ENCODE results near the gene MGST2. TPM values are rescaled to one million over a fixed set of nuclear protein-coding genes. Genes with fewer than 3 reads are reported as not detected.

The MGST2 gene
- total RNA-seq, 3 donors from 2014 or later (not counting 1 experiment from before 2014, with no cell fraction given), result 7.8 to 17.0 (median 10.9) TPM

DNA sequence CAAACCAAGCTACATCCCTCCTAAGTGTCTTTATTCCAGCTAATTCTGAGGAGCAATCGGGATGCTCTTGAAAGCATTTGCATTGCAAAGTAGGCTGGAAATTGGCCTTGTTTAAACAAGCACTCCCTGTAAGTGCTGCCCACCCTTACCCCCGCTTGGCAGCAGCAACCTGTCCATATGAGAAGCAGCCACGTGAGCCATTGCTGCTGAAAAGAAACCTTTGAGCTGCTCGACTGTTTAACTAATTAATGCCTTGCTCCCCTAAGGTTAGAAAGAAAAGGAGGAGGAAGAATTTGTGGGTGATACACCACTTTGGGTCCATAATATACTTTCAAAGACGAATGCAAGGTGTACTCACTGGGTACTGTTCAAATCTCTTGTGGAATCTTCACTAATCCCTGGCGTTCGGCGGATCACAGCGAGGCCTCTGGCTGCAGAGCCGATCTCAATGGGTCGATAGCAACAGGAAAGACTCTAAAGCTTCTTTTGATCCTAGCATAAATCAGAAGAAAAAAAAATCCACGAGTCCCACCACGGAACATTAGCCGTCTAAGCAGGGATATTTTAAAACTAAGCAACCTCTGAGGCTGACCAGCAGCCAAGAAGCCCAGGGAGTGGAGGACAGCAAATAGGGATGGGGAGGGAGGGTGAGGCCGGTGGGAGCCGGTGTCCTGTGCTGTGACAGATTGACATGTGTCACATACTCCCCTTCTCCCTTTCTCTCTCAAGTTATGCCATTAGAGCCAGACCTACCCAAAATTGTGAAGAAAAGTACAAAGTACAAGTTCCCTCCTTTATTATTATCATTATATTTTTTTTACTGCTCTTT, 37.2 kb upstream of the MGST2 start:
- Mint-ChIP-seq H3K36me3 (no peaks in the 10 kb centered on the region), H3K27me3 (ENCODE audit: low read depth in 2 of 2) (peaks cover 13 to 27% of the 10 kb centered on the region in 2 donors), H3K4me1 (no peaks in the 10 kb centered on the region), H3K9me3 (no peaks in the 10 kb centered on the region), H3K4me3 (no peak overlapping the region), H3K27ac (no peak overlapping the region)
- H3K36me3 ChIP-seq (ENCODE audit: control insufficient read depth, insufficient read depth, low read length), result no peaks in the 10 kb centered on the region
- intact Hi-C loops (cut with micrococcal nuclease), result no loop called here
- DNase-seq (no peak), ATAC-seq (no peak)
- H3K27ac ChIP-seq (ENCODE audit: low read length), result no peak overlapping the region
- no peaks in the 10 kb centered on the region for H3K9me3 ChIP-seq (ENCODE audit: control insufficient read depth, insufficient read depth, low read length)
- H3K27me3 ChIP-seq (ENCODE audit: control insufficient read depth, insufficient read depth, low read length), result no peaks in the 10 kb centered on the region
- TF ChIP-seq, protein P1, sequence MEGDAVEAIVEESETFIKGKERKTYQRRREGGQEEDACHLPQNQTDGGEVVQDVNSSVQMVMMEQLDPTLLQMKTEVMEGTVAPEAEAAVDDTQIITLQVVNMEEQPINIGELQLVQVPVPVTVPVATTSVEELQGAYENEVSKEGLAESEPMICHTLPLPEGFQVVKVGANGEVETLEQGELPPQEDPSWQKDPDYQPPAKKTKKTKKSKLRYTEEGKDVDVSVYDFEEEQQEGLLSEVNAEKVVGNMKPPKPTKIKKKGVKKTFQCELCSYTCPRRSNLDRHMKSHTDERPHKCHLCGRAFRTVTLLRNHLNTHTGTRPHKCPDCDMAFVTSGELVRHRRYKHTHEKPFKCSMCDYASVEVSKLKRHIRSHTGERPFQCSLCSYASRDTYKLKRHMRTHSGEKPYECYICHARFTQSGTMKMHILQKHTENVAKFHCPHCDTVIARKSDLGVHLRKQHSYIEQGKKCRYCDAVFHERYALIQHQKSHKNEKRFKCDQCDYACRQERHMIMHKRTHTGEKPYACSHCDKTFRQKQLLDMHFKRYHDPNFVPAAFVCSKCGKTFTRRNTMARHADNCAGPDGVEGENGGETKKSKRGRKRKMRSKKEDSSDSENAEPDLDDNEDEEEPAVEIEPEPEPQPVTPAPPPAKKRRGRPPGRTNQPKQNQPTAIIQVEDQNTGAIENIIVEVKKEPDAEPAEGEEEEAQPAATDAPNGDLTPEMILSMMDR (IDR thresholded peaks at IDR 0.05), result no peak
- no peaks in the 10 kb centered on the region for H3K4me1 ChIP-seq (ENCODE audit: control insufficient read depth, insufficient read depth, low read length)
- no peak overlapping the region for H3K4me3 ChIP-seq (ENCODE audit: low read length)
- 84% methylated on average over 14 of the region's 16 CpGs for WGBS (ENCODE audit: insufficient coverage)

DNA sequence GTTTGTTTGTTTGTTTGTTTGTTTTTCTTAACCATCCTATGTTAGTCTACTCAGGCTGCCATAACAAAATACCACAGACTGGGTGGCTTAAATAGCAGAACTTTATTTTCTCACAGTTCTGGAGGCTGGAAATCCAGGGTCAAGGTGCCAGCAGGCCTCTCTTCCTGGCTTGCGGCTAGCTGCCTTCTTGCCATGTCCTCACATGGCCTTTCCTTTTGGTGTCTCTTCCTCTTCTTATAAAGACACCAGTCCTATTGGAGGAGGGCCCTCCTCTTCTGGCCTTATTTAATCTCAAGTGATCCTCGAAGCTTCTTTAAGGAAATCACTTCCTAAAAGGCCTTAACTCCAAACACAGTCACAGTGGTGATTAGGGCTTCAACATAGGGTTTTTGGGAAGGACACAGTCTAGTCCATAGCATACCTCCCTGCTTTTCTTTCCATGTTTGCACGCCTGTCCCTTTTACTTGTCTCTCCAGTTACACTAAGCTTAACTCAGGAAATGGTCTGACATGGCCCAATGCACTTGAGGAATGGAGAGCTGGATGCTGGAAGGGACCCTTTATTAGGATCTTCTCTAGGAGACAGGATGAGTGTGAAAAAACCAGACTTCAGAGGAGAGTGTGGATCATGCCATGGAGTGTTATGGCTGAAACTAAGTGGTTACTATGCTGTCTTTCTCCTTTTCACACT, 36.0 kb upstream of the MGST2 start:
- H3K4me3 Mint-ChIP-seq, result no peak overlapping the region
- Histone ChIP-seq H3K4me1 (ENCODE audit: control insufficient read depth, insufficient read depth, low read length) (no peaks in the 10 kb centered on the region), H3K27me3 (ENCODE audit: control insufficient read depth, insufficient read depth, low read length) (no peaks in the 10 kb centered on the region), H3K4me3 (ENCODE audit: low read length) (no peak overlapping the region), H3K36me3 (ENCODE audit: control insufficient read depth, insufficient read depth, low read length) (no peaks in the 10 kb centered on the region), H3K27ac (ENCODE audit: low read length) (no peak overlapping the region), H3K9me3 (ENCODE audit: control insufficient read depth, insufficient read depth, low read length) (no peaks in the 10 kb centered on the region)
- intact Hi-C loops (cut with micrococcal nuclease), result no loop called here
- no peak overlapping the region for H3K27ac Mint-ChIP-seq
- peaks cover 13 to 29% of the 10 kb centered on the region in 2 donors for H3K27me3 Mint-ChIP-seq (ENCODE audit: low read depth in 2 of 2)
- ATAC-seq (no peak), DNase-seq (no peak)
- no peaks in the 10 kb centered on the region for H3K36me3 Mint-ChIP-seq
- TF ChIP-seq, protein P1 (IDR thresholded peaks at IDR 0.05), result no peak
- H3K9me3 Mint-ChIP-seq, result no peaks in the 10 kb centered on the region
- 97% methylated on average over 2 of the region's 3 CpGs for WGBS (ENCODE audit: insufficient coverage)
- H3K4me1 Mint-ChIP-seq, result no peaks in the 10 kb centered on the region

DNA sequence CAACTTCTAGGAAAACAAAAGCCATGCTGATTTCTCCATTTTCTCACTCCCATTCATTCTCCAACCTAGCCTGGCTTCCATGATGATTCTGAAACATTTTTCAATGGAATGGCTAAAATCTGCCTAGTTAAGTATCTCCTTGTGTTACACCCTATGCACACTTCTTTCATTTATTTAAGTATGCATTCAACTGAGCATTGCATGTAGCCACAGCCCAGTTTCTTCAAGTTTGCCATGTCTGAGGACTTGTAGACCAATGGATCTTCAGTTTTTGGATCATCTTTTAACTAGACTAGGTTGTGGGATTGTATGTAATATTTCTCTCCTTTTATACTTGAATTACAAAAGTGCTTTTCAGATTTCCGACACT, 35.5 kb upstream of the MGST2 start:
- no peak for ATAC-seq
- intact Hi-C loops (cut with micrococcal nuclease), result no loop called here
- WGBS (ENCODE audit: insufficient coverage), result no CpG with 5 or more reads among the region's 1 CpG
- H3K4me3 Mint-ChIP-seq, result no peak overlapping the region
- Histone ChIP-seq H3K4me3 (ENCODE audit: low read length) (no peak overlapping the region), H3K4me1 (ENCODE audit: control insufficient read depth, insufficient read depth, low read length) (no peaks in the 10 kb centered on the region), H3K9me3 (ENCODE audit: control insufficient read depth, insufficient read depth, low read length) (no peaks in the 10 kb centered on the region), H3K27ac (ENCODE audit: low read length) (no peak overlapping the region), H3K27me3 (ENCODE audit: control insufficient read depth, insufficient read depth, low read length) (no peaks in the 10 kb centered on the region), H3K36me3 (ENCODE audit: control insufficient read depth, insufficient read depth, low read length) (no peaks in the 10 kb centered on the region)
- TF ChIP-seq, protein P1 (IDR thresholded peaks at IDR 0.05), result no peak
- H3K9me3 Mint-ChIP-seq, result no peaks in the 10 kb centered on the region
- no peak overlapping the region for H3K27ac Mint-ChIP-seq
- H3K27me3 Mint-ChIP-seq (ENCODE audit: low read depth in 2 of 2), result peaks cover 13 to 27% of the 10 kb centered on the region in 2 donors
- H3K4me1 Mint-ChIP-seq, result no peaks in the 10 kb centered on the region
- no peak for DNase-seq
- no peaks in the 10 kb centered on the region for H3K36me3 Mint-ChIP-seq
